B cell (primary cell): ENCODE measurements around the gene ARAP1.

Experiments
- EZH2 ChIP-seq: IDR thresholded peaks from 2 replicates; pipeline ENCODE4 v1.6.1; 2012; ENCODE audit warnings: borderline replicate concordance, low read depth, mild to moderate bottlenecking, moderate library complexity, low read length; ENCODE audit not compliant: insufficient read depth, poor library complexity, severe bottlenecking
- TF ChIP-seq, protein P1 (sequence below): fragments of 200-600 bp; IDR thresholded peaks from one replicate; pipeline ENCODE4 v1.8.0; 2022; ENCODE audit warnings: antibody characterized with exemption, mild to moderate bottlenecking

DNA sequence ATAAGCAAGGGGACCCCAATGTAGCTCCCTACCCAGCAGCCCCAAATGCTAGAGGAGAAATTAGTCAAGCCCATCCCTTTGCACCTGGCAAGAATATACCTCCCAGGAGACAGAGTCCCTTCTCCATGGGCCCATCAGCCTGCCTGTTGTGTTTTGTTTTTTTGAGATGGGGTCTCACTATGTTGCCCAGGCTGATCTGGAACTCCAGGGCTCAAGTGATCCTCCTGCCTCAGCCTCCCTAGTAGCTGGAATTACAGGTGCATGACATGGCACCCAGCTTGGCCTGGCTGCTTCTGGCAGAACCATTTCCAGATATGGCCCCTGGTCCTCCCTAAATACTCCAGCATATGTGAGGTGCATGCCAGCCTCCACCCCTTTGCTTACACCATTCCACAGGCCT lies 100.1 kb downstream of the ARAP1 start:
- TF ChIP-seq, protein P1, sequence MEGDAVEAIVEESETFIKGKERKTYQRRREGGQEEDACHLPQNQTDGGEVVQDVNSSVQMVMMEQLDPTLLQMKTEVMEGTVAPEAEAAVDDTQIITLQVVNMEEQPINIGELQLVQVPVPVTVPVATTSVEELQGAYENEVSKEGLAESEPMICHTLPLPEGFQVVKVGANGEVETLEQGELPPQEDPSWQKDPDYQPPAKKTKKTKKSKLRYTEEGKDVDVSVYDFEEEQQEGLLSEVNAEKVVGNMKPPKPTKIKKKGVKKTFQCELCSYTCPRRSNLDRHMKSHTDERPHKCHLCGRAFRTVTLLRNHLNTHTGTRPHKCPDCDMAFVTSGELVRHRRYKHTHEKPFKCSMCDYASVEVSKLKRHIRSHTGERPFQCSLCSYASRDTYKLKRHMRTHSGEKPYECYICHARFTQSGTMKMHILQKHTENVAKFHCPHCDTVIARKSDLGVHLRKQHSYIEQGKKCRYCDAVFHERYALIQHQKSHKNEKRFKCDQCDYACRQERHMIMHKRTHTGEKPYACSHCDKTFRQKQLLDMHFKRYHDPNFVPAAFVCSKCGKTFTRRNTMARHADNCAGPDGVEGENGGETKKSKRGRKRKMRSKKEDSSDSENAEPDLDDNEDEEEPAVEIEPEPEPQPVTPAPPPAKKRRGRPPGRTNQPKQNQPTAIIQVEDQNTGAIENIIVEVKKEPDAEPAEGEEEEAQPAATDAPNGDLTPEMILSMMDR, result no peak
- no peak for TF ChIP-seq EZH2
